ENCODE data around the gene REXO4. TPM values are rescaled to one million over a fixed set of nuclear protein-coding genes. Genes with fewer than 3 reads are reported as not detected.

The REXO4 gene
- total and polyA plus RNA-seq, 2 experiments from 2014 or later = 17.2 to 19.4 TPM

DNA sequence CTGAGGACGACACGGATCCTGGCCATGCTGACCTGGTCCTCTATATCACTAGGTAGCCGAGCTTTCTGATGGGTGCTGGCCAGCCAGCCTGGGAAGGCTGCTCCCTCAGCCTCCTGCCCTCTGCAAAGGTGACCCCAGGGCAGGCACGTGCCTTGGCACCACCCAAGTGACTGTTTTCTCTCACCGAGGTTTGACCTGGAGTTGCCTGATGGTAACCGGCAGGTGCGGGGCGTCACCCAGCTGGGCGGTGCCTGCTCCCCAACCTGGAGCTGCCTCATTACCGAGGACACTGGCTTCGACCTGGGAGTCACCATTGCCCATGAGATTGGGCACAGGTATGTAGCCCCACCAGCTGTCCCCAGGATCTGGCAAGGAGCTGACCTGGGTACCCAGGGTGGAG lies 8.2 kb upstream of the REXO4 start:
- 95% methylated on average over 11 of the region's 11 CpGs for WGBS (ENCODE audit: low lambda C conversion rate, missing lambda C conversion rate)
- Histone ChIP-seq H3K79me2 (no peaks in the 10 kb centered on the region), H3K4me3 (no peak overlapping the region), H3K4me2 (no peak overlapping the region), H3K9me3 (ENCODE audit: low read depth) (no peaks in the 10 kb centered on the region), H3K36me3 (replicated peaks; ENCODE audit: insufficient read depth, low read depth) (no peaks in the 10 kb centered on the region), H3K4me1 (ENCODE audit: insufficient read depth) (peaks cover 8% of the 10 kb centered on the region), H3K9me2 (replicated peaks; ENCODE audit: insufficient read depth) (no peaks in the 10 kb centered on the region), H2AFZ (no peak overlapping the region), H3K27me3 (no peaks in the 10 kb centered on the region), H4K20me1 (ENCODE audit: insufficient read depth, poor library complexity, severe bottlenecking) (no peaks in the 10 kb centered on the region), H3K27ac (no peak overlapping the region)
- DNase-seq (ENCODE audit: low spot score) = no peak
- TF ChIP-seq CTCF (IDR thresholded peaks at IDR 0.05; ENCODE audit: poor library complexity) (no peak), EZH2phosphoT487 (IDR thresholded peaks at IDR 0.05; ENCODE audit: low read depth, severe bottlenecking, unreplicated experiment) (no peak), EZH2 (IDR thresholded peaks at IDR 0.05; ENCODE audit: borderline replicate concordance) (no peak)

DNA sequence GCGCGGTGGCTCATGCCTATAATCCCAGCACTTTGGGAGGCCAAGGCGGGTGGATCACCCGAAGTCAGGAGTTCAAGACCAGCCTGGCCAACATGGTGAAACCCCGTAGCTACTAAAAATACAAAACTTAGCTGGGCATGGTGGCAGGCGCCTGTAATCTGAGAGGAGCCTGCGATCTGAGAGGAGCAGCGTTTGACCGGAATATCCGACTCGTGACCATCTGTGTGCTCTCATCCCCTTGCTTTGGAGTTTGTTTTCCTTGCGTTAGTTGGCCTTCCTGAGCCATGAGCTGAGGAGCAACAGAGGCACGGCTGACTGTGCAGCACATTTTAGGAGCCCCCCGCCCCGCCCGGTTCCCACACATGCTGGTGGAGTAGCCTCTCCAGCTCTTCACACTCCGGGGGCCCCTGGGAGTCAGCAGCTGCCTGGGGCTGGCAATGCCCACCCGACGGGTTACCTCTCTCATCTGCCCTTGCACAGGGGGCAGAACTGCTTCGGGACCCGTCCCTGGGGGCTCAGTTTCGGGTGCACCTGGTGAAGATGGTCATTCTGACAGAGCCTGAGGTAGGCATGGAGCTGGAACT lies 7.3 kb upstream of the REXO4 start:
- Histone ChIP-seq H2AFZ (no peak overlapping the region), H3K4me2 (no peak overlapping the region), H3K4me1 (ENCODE audit: insufficient read depth) (peaks cover 8% of the 10 kb centered on the region), H3K4me3 (no peak overlapping the region), H3K79me2 (no peaks in the 10 kb centered on the region), H3K27me3 (no peaks in the 10 kb centered on the region), H3K9me3 (ENCODE audit: low read depth) (no peaks in the 10 kb centered on the region), H3K36me3 (replicated peaks; ENCODE audit: insufficient read depth, low read depth) (no peaks in the 10 kb centered on the region), H3K9me2 (replicated peaks; ENCODE audit: insufficient read depth) (no peaks in the 10 kb centered on the region), H3K27ac (no peak overlapping the region), H4K20me1 (ENCODE audit: insufficient read depth, poor library complexity, severe bottlenecking) (no peaks in the 10 kb centered on the region)
- 91% methylated on average over 21 of the region's 22 CpGs for WGBS (ENCODE audit: low lambda C conversion rate, missing lambda C conversion rate)
- no peak for DNase-seq (ENCODE audit: low spot score)
- TF ChIP-seq CTCF (IDR thresholded peaks at IDR 0.05; ENCODE audit: poor library complexity) = no peak
- no peak for TF ChIP-seq EZH2phosphoT487 (IDR thresholded peaks at IDR 0.05; ENCODE audit: low read depth, severe bottlenecking, unreplicated experiment)
- no peak for TF ChIP-seq EZH2 (IDR thresholded peaks at IDR 0.05; ENCODE audit: borderline replicate concordance)

GRCh38 chr9:133424187-133424586 lies 6.4 kb upstream of the REXO4 start:
- no peaks in the 10 kb centered on the region for H3K9me3 ChIP-seq (ENCODE audit: low read depth)
- no peaks in the 10 kb centered on the region for H3K27me3 ChIP-seq
- H3K9me2 ChIP-seq (replicated peaks; ENCODE audit: insufficient read depth) = no peaks in the 10 kb centered on the region
- no peaks in the 10 kb centered on the region for H3K36me3 ChIP-seq (replicated peaks; ENCODE audit: insufficient read depth, low read depth)
- WGBS (ENCODE audit: low lambda C conversion rate, missing lambda C conversion rate) = 90% methylated on average over 12 of the region's 12 CpGs
- no peaks in the 10 kb centered on the region for H3K79me2 ChIP-seq
- H3K4me1 ChIP-seq (ENCODE audit: insufficient read depth) = peaks cover 5% of the 10 kb centered on the region
- no peaks in the 10 kb centered on the region for H4K20me1 ChIP-seq (ENCODE audit: insufficient read depth, poor library complexity, severe bottlenecking)
- H3K27ac ChIP-seq = no peak overlapping the region
- DNase-seq (ENCODE audit: low spot score) = no peak
- H3K4me2 ChIP-seq = no peak overlapping the region
- no peak overlapping the region for H2AFZ ChIP-seq
- no peak overlapping the region for H3K4me3 ChIP-seq
- TF ChIP-seq EZH2phosphoT487 (IDR thresholded peaks at IDR 0.05; ENCODE audit: low read depth, severe bottlenecking, unreplicated experiment) (no peak), EZH2 (IDR thresholded peaks at IDR 0.05; ENCODE audit: borderline replicate concordance) (no peak), CTCF (IDR thresholded peaks at IDR 0.05; ENCODE audit: poor library complexity) (no peak)
